Chondrocyte (in vitro differentiated cells): ENCODE measurements around the gene DNM2. TPM values are rescaled to one million over a fixed set of nuclear protein-coding genes. Genes with fewer than 3 reads are reported as not detected.
A peak's percentile ranks its signal among the peaks of the same experiment; 100 is the strongest.

Experiments used
- DNase-seq: peaks from one replicate; pipeline ENCODE4 v3.0.0; 2021; ENCODE audit warnings: mixed read lengths, low spot score
- H3K27ac Mint-ChIP-seq: one replicate; pipeline ENCODE4 v1.8.0; 2021; ENCODE audit warnings: mild to moderate bottlenecking, moderate library complexity, mixed read lengths; ENCODE audit not compliant: unreplicated experiment
- H3K27me3 Mint-ChIP-seq: 2 replicates; pipeline ENCODE4 v1.8.0; 2021; ENCODE audit warnings: low read depth, mixed read lengths
- H3K36me3 Mint-ChIP-seq: 2 replicates; pipeline ENCODE4 v1.8.0; 2021; ENCODE audit warnings: low read depth, mixed read lengths
- H3K4me1 Mint-ChIP-seq: 2 replicates; pipeline ENCODE4 v1.8.0; 2021; ENCODE audit warnings: low read depth, mild to moderate bottlenecking, mixed read lengths
- H3K4me3 Mint-ChIP-seq: one replicate; pipeline ENCODE4 v1.8.0; 2021; ENCODE audit warnings: mild to moderate bottlenecking, moderate library complexity, mixed read lengths; ENCODE audit not compliant: unreplicated experiment
- H3K9me3 Mint-ChIP-seq: 2 replicates; pipeline ENCODE4 v1.8.0; 2021; ENCODE audit warnings: low read depth, mixed read lengths
- total RNA-seq: library from RNA; stranded (reverse); gene quantifications from 3 replicates; pipeline ENCODE4 v1.2.1, GENCODE V29; 2021
- TF ChIP-seq, protein P1 (sequence below): fragments of 200-600 bp; sonication (generic); IDR thresholded peaks from 2 replicates; pipeline ENCODE4 v1.5.0; 2021; ENCODE audit warnings: antibody characterized with exemption, mild to moderate bottlenecking, moderate library complexity

The DNM2 gene
- total RNA-seq, 1 donor from 2014 or later = 116 TPM

DNA sequence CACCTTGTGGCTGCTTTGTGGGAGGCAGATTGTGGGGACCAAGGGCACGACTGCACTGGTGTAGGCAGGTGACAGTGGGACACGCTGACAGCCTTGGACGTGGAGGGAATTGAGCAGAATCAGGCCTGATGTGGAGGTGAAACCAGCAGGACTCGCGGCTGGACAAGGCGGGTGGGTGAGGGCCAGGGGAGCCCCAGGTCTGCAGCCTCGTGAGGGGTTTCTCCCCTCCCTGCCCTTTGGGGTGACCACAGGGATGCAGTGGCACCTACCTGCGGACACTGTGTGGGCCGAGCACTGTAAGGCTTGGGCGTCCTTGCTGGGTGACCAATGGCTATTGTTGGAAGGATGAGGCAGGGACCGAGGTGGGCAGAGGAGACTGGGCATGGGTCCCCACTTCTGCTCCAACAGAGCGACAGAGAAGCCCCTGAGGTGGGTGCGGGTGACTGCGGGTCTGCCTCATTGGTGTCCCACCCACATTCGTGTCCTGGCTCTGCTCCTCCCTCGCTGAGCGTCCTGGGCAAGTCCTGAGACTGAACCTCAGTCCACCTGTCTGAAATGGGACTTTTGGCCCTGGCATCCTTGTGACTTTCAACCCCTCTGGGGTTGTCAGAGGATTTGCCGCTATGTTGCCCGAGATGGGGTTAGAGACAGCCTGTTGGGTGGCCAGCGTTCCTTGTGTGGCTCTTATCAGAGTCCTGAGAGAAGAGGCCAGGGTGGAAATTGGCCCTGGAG lies 30.5 kb downstream of the DNM2 start:
- DNase-seq = no peak
- Mint-ChIP-seq H3K27me3 (no peaks in the 10 kb centered on the region), H3K9me3 (no peaks in the 10 kb centered on the region), H3K4me3 (no peak overlapping the region), H3K4me1 (peaks cover 68% of the 10 kb centered on the region), H3K27ac (peak overlapping the region; percentile 68), H3K36me3 (no peaks in the 10 kb centered on the region)
- TF ChIP-seq, protein P1, sequence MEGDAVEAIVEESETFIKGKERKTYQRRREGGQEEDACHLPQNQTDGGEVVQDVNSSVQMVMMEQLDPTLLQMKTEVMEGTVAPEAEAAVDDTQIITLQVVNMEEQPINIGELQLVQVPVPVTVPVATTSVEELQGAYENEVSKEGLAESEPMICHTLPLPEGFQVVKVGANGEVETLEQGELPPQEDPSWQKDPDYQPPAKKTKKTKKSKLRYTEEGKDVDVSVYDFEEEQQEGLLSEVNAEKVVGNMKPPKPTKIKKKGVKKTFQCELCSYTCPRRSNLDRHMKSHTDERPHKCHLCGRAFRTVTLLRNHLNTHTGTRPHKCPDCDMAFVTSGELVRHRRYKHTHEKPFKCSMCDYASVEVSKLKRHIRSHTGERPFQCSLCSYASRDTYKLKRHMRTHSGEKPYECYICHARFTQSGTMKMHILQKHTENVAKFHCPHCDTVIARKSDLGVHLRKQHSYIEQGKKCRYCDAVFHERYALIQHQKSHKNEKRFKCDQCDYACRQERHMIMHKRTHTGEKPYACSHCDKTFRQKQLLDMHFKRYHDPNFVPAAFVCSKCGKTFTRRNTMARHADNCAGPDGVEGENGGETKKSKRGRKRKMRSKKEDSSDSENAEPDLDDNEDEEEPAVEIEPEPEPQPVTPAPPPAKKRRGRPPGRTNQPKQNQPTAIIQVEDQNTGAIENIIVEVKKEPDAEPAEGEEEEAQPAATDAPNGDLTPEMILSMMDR = no peak

GRCh38 chr19:10748927-10749434 lies 31.1 kb downstream of the DNM2 start:
- no peak for DNase-seq
- H3K9me3 Mint-ChIP-seq = no peaks in the 10 kb centered on the region
- H3K4me1 Mint-ChIP-seq = peaks cover 65% of the 10 kb centered on the region
- no peaks in the 10 kb centered on the region for H3K36me3 Mint-ChIP-seq
- H3K4me3 Mint-ChIP-seq = no peak overlapping the region
- H3K27me3 Mint-ChIP-seq = no peaks in the 10 kb centered on the region
- peak overlapping the region; percentile 68 for H3K27ac Mint-ChIP-seq
- TF ChIP-seq, protein P1 = no peak

DNA sequence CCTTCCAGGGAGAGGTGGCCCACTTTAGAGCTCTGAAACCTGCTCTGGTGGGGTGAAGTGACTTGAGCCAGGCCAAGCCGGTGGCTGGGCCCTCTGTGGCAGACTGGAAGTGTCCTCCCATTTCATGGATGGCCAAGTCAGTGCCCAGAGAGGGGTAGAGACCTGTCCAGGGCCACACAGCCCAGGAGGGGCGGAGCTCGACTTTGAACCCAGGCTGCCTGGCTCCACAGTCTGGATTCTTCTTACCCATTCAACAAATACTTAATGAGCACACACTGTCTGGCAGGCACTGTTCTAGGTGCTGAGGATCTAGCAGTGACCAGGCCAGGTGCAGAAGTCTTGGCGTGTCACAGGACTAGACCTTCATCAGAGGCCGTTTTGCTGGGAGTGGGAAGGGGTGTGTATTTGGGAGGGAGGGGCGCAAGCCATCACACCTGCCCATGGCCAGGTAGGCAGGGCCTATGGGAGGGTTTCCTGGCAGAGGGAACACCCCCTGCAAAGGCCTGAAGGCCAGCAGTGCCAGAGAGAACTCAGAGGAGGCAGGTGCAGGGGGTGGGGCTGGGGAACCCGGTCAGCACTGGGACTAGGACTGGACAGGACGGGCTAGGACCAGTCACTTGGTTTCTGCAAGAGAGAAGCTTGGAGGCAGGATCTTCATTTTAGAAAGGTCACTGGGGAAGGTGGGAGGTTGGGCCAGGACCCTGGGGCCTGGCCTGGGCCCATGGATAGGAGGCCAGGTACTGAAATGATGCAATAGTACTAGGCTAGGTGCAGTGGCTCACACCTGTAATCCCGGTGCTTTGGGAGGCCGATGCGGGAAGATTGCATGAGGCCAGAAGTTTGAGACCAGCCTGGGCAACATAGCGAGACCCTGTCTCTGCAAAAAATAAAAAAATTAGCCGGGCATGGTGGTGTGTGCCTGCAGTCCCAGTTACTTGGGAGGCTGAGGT lies 31.8 kb downstream of the DNM2 start:
- DNase-seq = no peak
- Mint-ChIP-seq H3K9me3 (no peaks in the 10 kb centered on the region), H3K36me3 (no peaks in the 10 kb centered on the region), H3K4me1 (peaks cover 58% of the 10 kb centered on the region), H3K27ac (peak overlapping the region; percentile 68), H3K27me3 (no peaks in the 10 kb centered on the region), H3K4me3 (no peak overlapping the region)
- TF ChIP-seq, protein P1 = no peak

GRCh38 chr19:10751109-10751953 lies 33.5 kb downstream of the DNM2 start:
- Mint-ChIP-seq H3K4me1 (peaks cover 56% of the 10 kb centered on the region), H3K27ac (peak overlapping the region; percentile 85), H3K4me3 (no peak overlapping the region), H3K9me3 (no peaks in the 10 kb centered on the region), H3K27me3 (no peaks in the 10 kb centered on the region), H3K36me3 (no peaks in the 10 kb centered on the region)
- TF ChIP-seq, protein P1 = no peak
- no peak for DNase-seq
